Heart left ventricle (tissue), 13 donors: ENCODE data around the gene TNRC6C.

ENCODE experiments used
- CTCF ChIP-seq, 12 donors: fragments of 200-600 bp; sonication (generic) in 4 of 12; IDR thresholded peaks; one replicate each; pipeline versions ENCODE4 v1.5.0 to v1.8.0; 2018 to 2022; ENCODE audit warnings: antibody characterized with exemption in 12 of 12, mild to moderate bottlenecking in 5 of 12
- POLR2A ChIP-seq, 2 donors: fragments of 450-650 bp; IDR thresholded peaks; one replicate each; pipeline ENCODE4 v1.6.1; 2017; ENCODE audit warnings: antibody characterized with exemption in 2 of 2, mild to moderate bottlenecking in 2 of 2, moderate library complexity in 2 of 2
- donor health status: ischemic (EF 13 %, LVEDD 7.1; RV severe dilation, severe dysfunction).
- donor health status: DM: no; HTN: yes; CAD: no.
- donor health status: DM: no; HTN: no; CAD: no.
- donor health status: ischemic (EF 25% LVEDD 6.9; RV normal size, moderate dysfunction).
- donor health status: ischemic (EF 25% LVEDD 5.7; RV mildly dilated, moderate dysfunction).
- donor health status: ischemic (EF 35%, LVEDD 5.7; RV mildly dilated, moderate dysfunction).
- donor health status: nonischemic (EF 11% LVEDD 7.7; RV severe dilation, severe dysfunction).
- donor health status: DM: yes; HTN: yes; CAD: no.
- donor health status: PGD.
- donor health status: ischemic (EF 29% LVEDD 5.4; RV normal size, mild dysfunction).
- donor health status: nonischemic (EF 23%, LVEDD 6.1; RV moderate dilation, normal function).

GRCh38 chr17:77999413-78000173, 41.1 kb downstream of the TNRC6C start:
- TF ChIP-seq CTCF (IDR thresholded peaks at IDR 0.05) (no peak), POLR2A (IDR thresholded peaks at IDR 0.05) (no peak)
